CD4-positive, alpha-beta T cell treated with Interleukin-1 beta for 1 hour (primary cell): ENCODE data around the gene SLC38A11.

Source experiments
- DNase-seq, 2 donors: peaks; one replicate each; pipeline ENCODE4 v3.0.0-alpha.2; 2020 to 2022

The SLC38A11 gene

DNA sequence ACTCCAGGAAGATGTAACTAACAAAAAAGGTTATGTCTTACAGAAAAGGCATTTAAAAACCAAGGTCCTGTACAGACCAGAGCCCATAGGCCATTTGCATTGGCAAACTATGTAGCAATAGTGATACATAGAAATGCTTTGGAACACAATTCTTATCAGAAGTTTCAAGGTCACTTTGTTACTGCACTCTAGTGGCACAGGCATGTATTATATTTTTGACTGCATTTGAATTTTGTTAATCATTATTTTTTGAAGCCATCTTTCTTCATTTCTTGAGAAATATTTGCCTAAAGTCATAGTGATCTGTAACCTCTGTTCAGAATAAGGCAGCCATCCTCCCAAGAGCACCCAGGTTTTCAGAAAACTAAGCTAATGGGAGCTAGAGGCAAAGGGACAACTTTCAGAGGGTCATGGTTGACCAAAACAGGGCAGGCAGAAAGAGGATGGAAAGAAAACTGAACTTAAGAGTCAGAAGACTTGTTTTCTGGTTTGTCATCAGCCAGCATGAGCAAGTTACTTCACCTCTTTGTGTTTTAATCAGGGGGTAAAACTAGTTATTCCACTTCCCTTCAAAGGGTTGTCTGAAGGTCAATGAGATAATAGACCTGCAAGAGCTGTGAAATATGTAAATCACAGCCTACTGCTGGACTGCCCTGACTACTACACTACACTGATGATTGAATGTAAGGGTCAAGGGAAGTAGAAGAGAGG is 41.5 kb downstream of the SLC38A11 start:
- no peak for DNase-seq

GRCh38 chr2:164913011-164913410 is 42.3 kb downstream of the SLC38A11 start:
- no peak for DNase-seq

DNA sequence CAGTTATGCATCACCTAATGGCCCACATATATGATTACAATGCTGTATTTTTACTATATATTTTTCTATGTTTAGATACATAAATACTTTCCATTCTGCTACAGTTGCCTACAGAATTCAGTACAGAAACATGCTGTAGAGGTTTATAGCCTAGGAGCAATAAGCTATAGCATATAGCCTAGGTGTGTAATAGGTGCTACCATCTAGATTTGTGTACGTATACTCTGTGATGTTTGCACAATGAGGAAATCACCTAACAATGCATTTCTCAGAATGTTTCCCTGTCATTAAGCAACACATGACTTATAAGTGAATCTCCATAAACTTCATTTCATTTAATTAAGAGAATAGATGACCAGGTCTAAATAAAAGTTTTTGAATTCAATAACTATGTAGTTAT is 43.5 kb downstream of the SLC38A11 start:
- no peak for DNase-seq

DNA sequence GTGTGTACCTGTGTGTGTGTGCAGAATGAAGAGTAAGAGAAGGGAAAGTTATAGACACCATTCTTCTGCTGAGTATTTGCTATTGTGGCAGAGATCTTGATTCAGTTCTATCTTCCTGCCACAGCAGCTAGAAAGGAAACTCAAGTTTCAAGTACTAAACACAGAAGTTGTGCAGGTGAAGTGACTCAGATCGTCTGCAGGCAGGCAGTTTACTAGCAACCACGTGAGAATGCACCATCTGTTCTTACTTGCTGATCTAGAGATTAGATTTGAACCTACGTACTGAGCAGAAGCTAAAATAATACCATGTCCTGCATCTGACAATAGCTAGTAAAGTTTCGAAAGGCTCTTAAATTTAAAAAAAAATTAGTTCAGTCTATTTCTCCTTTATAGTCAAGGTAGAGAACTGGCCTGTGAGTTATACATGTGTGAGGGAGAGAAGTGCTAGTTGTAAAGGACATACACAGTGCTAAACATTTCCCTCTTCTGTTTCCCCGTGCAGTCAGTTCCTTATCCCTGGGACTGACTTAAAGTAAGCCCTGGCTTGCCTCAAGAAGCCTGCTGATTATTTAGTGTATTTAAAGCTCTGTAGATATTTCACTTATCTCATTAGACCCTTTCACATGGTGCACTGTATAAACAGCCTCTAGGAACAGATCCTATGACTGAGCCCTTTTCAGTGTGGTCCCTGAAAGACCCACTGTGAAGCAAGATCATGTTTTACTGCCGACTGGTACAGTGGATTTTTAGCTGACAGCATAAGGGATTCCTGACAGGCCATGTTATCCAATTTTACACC is 45.0 kb downstream of the SLC38A11 start:
- DNase-seq: no peak

DNA sequence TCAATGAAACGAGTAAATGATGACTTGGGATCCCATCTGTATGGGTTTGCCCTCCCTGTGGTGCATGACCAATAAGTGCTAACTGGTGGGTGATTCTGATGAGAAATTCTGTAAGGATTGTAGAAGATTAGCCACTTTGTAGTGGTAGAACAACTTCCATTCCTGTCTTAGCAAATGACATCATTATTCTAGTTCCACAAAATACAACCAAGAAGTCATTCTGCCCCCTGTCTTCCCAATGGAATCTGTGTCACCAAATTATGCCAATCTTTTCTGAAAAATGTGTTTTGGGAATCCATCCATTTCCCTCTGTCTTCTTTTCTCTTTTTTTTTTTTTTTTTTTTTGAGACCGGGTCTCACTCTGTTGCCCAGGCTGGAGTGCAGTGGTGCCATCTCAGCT is 48.4 kb downstream of the SLC38A11 start:
- DNase-seq: no peak

- DNase-seq: no peak
Observed at GRCh38 chr2:164905307-164905706, 50.0 kb downstream of the SLC38A11 start.

- no peak for DNase-seq
Observed at GRCh38 chr2:164903951-164904350, 51.4 kb downstream of the SLC38A11 start.

DNA sequence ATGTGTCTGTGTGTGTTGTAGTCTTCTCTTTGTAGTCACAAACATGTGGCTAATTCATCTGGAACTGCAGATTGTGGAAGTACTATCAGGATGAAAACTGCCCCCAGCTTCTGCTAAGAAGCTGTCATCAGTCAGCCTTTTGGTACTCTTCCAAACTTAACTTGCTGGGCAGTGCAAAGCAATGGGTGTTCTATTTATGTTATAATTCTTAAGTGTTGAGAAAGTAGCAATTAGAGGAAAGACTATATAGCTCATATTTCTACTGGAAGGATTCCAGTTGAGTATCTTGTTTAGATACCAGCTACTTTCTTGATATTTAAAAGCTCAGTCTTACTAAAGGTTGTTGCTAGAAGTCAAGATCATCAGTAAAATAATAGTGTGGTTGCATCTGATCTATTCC is 52.1 kb downstream of the SLC38A11 start:
- DNase-seq: no peak

DNA sequence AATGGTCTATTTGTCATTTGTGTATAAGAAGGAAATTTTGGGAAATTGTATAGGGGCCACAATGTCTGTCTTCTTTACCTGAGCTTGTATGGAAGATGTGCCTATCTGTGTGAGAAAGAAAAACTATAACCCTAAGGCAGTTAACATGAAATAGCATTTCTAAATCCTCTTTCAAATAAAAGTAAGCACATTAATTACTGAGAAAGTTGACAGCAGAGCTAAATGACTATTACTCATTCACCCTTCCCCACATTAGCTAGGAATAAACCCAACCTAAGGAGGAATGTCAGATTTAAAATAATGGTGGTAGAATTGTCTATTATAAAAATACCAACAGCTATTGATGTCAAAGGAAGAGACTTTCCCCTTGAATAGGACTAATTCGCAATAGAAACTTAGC is 56.2 kb downstream of the SLC38A11 start:
- no peak for DNase-seq

DNA sequence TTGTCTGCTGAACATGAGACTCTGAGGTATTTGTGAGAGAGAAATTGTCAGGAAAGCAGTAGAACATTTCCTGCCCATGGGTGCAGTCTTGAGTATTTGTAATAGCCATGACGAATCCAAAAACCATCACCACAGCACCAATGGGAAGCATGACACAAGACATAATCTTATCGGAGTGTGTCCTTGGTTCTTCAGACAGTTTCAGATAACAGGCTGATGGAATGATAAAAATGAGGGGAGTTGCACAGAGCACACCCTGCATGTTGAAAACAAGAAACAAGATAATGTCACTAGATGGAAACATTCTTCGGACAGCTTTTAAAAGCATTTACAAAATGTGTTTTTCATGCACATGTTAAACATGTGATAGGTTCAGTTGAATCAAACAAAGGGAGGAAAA is 56.9 kb downstream of the SLC38A11 start:
- no peak for DNase-seq

- DNase-seq: no peak
Observed at GRCh38 chr2:164897469-164898260, 57.7 kb downstream of the SLC38A11 start.

GRCh38 chr2:164896634-164897355 is 58.5 kb downstream of the SLC38A11 start:
- DNase-seq: no peak

DNA sequence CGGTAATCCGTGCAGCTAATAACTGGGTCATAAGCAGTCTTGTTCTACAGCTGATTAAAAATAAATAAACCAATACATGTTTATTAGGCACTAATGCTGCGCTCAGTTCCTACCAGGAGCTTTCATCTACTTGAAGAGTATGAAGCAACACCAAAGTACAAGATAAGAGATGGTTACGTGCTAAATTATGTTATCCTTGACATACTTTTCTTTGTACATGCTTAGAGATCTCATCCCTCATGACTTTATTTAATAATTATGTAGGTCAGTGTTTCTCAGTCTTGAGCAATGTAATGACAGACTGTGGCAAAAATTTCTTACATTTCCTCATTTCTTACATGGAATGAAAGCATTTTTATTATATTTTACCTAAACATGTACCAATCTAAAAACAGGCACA is 59.1 kb downstream of the SLC38A11 start:
- DNase-seq: no peak

DNA sequence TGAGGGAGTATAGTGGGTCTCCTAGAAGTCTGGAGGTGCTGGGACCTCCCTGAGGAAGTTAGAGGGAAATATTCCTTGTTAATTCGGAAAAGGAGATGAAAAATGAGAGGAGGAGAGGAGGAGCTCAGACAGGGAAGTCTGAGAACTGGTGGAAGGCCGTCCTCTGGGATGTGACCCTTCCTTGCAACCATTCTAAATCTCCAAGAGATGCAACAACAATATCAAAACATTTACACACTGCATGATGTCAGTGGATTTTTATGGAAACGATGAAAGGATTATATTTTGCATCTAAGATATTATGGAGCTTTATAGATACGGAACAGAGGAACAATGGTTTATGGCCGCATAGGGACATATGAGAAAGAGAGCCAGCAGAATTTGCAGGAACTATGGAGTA is 63.9 kb downstream of the SLC38A11 start:
- no peak for DNase-seq

- DNase-seq: no peak
Observed at GRCh38 chr2:164890544-164890943, 64.8 kb downstream of the SLC38A11 start.

DNA sequence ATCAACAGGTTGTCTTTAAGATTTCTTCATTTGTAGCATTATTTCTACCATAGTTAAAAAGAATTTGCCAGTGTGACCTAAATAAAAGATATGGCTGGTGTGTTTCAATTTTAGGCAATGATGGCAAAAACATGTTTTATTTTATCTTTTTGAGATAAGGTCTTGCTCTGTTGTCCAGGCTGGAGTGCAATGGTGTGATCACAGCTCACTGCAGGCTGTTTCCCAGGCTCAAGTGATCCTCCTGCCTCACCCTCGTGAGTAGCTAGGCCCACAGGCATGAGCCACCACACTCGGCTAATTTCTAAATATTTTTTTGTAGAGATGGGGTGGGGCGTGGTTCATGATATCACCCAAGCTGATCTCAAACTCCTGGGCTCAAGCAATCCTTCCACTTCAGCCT is 66.7 kb downstream of the SLC38A11 start:
- DNase-seq: no peak

DNA sequence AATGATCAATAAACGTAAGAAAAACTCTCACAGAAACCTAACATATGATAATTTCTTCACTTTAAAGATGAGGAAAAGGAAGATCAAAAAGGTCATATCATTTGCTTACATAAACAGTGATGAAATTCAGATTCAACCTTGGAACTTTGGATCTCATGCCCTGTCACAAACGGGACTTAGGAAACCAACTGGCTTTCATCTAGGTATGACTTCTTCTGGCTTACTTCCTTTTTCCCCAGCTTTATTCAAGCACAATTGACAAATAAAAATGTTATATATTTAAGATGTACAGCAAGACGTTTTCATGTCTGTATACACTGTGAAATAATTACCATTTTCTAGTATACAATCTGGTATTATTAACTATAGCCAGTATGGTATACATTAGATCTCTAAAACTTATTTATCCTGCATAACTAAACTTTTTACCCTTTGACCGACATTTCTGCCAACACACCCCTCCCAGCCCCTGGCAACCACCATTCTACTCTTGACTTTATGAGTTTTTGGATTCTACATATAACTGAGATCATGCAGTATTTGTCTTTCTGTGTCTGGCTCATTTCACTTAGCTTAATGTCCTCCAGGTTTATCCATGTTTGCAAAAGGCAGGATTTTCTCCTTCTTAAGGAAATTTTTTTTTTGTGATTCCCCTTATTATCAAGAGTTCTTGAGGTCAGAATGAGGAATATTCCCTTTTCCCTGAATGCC is 67.7 kb downstream of the SLC38A11 start:
- no peak for DNase-seq

GRCh38 chr2:164882276-164882675 is 73.0 kb downstream of the SLC38A11 start:
- DNase-seq: no peak

GRCh38 chr2:164881524-164881923 is 73.8 kb downstream of the SLC38A11 start:
- DNase-seq: no peak

DNA sequence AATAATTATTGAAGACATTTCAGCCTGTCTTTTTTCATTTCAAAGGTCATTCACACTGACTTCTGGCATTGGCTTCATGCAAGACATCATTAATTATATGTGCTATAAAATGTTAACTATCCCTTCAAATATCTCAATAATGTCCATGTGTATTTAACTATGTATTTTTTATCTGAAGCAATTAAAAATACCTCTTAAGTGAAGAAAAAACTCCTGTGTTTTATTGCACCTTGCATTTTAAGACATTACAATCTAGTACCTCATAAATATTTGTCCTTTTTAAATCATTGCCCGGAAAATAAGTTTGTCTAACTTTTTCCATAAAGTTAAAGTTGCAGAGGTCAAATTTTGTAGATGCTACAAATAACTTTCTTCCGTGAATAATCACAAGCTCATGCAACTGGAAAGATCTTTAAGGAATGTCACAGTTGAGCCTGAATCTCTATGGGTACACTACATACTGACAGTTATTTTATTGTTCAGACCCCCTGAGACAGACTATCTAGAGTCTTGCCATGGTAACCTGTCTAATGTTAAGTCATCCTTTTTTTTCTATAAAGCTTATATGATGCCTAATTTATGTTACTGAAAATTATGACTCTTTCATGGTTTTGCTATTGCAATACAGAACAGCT is 75.3 kb downstream of the SLC38A11 start:
- no peak for DNase-seq

DNA sequence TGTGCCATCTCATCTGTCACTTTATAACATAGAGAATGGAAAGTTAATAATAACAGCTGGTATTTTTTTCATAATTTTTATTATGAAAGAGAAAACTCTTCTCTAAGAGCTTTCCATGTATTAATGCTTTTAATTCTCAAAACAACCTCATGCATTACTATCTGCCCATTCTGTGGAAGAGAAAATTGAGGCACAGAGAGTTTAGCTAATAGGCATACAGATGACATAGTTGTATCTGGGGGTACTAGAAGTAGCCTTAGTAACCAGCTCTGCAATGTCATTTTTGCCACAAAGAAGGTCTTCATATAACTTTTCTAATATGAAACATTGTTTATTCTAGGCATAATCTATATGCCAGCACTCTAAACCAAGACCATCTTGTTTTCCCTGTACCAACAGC is 77.4 kb downstream of the SLC38A11 start:
- no peak for DNase-seq

DNA sequence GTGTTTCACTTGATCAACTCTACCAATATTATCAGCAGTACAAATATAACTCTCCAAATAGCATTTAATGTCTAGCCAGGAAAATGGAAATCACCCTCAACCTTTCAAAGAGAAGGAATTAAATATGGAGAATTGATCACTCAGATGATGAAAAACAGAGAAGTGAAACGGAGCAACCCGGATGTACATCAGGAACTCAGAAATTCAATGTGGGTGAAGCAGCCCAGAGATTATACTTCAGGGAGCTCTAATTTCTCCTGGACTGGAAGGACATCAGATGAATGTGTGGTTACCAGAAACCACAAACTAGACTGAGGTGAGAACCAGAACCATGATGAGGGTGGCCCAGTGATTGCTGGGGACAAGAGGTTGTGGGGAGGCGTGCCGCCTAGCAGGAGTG is 78.2 kb downstream of the SLC38A11 start:
- no peak for DNase-seq
